Spleen (tissue), 7 donors: ENCODE measurements around the gene DPEP2NB.

Experiments
- CTCF ChIP-seq, 11 experiments: fragments of 200-600 bp in 7 of 11; fragments of 450-650 bp in 4 of 11; sonication (generic) in 4 of 11; IDR thresholded peaks in 8 of 11; conservative IDR thresholded peaks in 3 of 11; 1 replicate in 7 of 11; 2 replicates in 4 of 11; pipeline versions ENCODE4 v1.4.0 to v1.8.0; 2016 to 2021; ENCODE audit warnings: antibody characterized with exemption in 11 of 11, inconsistent platforms in 4 of 11, mild to moderate bottlenecking in 1 of 11
- POLR2AphosphoS5 ChIP-seq, 3 donors: sonication (generic); formaldehyde crosslinking; IDR thresholded peaks; one replicate each; pipeline ENCODE4 v1.5.1; 2017; ENCODE audit warnings: antibody characterized with exemption in 3 of 3
- donor health status: DM: no; HTN: no; CAD: no; lungs with moderate emphysema.
- donor health status: DM: no; HTN: no; CAD: no.
- donor health status: DM: no; HTN: no; CAD: no.

GRCh38 chr16:67976205-67976604 is 39.5 kb downstream of the DPEP2NB start:
- TF ChIP-seq CTCF (IDR thresholded peaks at IDR 0.05 in 8 of 11, conservative IDR thresholded peaks at IDR 0.05 in 3 of 11): no peak
- TF ChIP-seq POLR2AphosphoS5 (IDR thresholded peaks at IDR 0.05): no peak
